Testis (tissue), 3 donors: Measurements from ENCODE around the gene ASB7. TPM values are rescaled to one million over a fixed set of nuclear protein-coding genes. Genes with fewer than 3 reads are reported as not detected.

ENCODE experiments used
- DNase-seq: peaks from one replicate; pipeline ENCODE4 v3.0.0-alpha.2; 2019
- H3K27ac ChIP-seq, 2 donors: fragments of 200-600 bp; sonication (generic); one replicate each; pipeline ENCODE4 v1.5.1; 2019
- H3K27me3 ChIP-seq: fragments of 200-600 bp; sonication (generic); one replicate; pipeline ENCODE4 v1.5.1; 2019
- H3K36me3 ChIP-seq: fragments of 200-600 bp; sonication (generic); one replicate; pipeline ENCODE4 v1.5.1; 2017; ENCODE audit warnings: low read depth; ENCODE audit errors: missing control alignments
- H3K4me1 ChIP-seq: fragments of 200-600 bp; sonication (generic); one replicate; pipeline ENCODE4 v1.5.1; 2019
- H3K4me3 ChIP-seq, 2 donors: fragments of 200-600 bp; sonication (generic); one replicate each; pipeline ENCODE4 v1.5.1; 2017 to 2019
- H3K9me3 ChIP-seq: fragments of 200-600 bp; sonication (generic); one replicate; pipeline ENCODE4 v1.5.1; 2017
- POLR2A ChIP-seq: fragments of 450-650 bp; IDR thresholded peaks from one replicate; pipeline ENCODE4 v1.6.1; 2017; ENCODE audit warnings: antibody characterized with exemption, mild to moderate bottlenecking, moderate library complexity
- WGBS, 2 donors: methylation state at CpG; one replicate each; pipeline ENCODE4 v1.1.5; 2018; 5-methylcytosine and 5-hydroxymethylcytosine counted together
- intact Hi-C: fragments of 100-400 bp; cut with DNase I; formaldehyde crosslinking; loops from one replicate; pipeline ENCODE4 v1.15.1; 2023; ENCODE audit warnings: low total_unique reads
- polyA plus RNA-seq: library from polyadenylated mRNA; stranded (reverse); fragments of 350-450 nt; fragmentation: Illumina TruSeq; extraction: RNeasy Lipid Tissue Mini Kit (QIAGEN cat#74804); gene quantifications from one replicate; pipeline ENCODE4 v1.2.3, GENCODE V29; 2014; ENCODE audit warnings: low read depth, low replicate concordance; ENCODE audit not compliant: insufficient read depth
- total RNA-seq, 2 donors: library from RNA; depleted of rRNA; stranded (reverse); fragments of >200 nt; gene quantifications; one replicate each; pipeline ENCODE4 v1.2.3, GENCODE V29; 2016
- TF ChIP-seq, protein P1 (sequence below), 3 experiments: fragments of 450-650 bp in 2 of 3; fragments of 200-600 bp in 1 of 3; sonication (generic) in 1 of 3; IDR thresholded peaks; one replicate each; pipeline ENCODE4 v1.5.1; 2016 to 2019; ENCODE audit warnings: antibody characterized with exemption in 3 of 3, mild to moderate bottlenecking in 2 of 3, moderate library complexity in 1 of 3

Gene ASB7
- total and polyA plus RNA-seq, 3 donors from 2014 or later = 13.4 to 23.9 (median 23.6) TPM

GRCh38 chr15:100614336-100614735 is 11.9 kb downstream of the ASB7 start:
- whole genome bisulfite sequencing, 2 donors = 76 to 88% methylated on average over 2 of the region's 2 CpGs
- Histone ChIP-seq H3K27ac (no peak overlapping the region), H3K9me3 (no peaks in the 10 kb centered on the region), H3K4me1 (no peaks in the 10 kb centered on the region), H3K36me3 (no peaks in the 10 kb centered on the region), H3K27me3 (no peaks in the 10 kb centered on the region), H3K4me3 (no peak overlapping the region)
- no peak for TF ChIP-seq POLR2A
- TF ChIP-seq, protein P1, sequence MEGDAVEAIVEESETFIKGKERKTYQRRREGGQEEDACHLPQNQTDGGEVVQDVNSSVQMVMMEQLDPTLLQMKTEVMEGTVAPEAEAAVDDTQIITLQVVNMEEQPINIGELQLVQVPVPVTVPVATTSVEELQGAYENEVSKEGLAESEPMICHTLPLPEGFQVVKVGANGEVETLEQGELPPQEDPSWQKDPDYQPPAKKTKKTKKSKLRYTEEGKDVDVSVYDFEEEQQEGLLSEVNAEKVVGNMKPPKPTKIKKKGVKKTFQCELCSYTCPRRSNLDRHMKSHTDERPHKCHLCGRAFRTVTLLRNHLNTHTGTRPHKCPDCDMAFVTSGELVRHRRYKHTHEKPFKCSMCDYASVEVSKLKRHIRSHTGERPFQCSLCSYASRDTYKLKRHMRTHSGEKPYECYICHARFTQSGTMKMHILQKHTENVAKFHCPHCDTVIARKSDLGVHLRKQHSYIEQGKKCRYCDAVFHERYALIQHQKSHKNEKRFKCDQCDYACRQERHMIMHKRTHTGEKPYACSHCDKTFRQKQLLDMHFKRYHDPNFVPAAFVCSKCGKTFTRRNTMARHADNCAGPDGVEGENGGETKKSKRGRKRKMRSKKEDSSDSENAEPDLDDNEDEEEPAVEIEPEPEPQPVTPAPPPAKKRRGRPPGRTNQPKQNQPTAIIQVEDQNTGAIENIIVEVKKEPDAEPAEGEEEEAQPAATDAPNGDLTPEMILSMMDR (IDR thresholded peaks at IDR 0.05) = no peak
- no peak for DNase-seq
- intact Hi-C loops = no loop called here

- no peaks in the 10 kb centered on the region for H3K9me3 ChIP-seq
- no peaks in the 10 kb centered on the region for H3K27me3 ChIP-seq
- no peaks in the 10 kb centered on the region for H3K36me3 ChIP-seq
- intact Hi-C loops = no loop called here
- no peak for DNase-seq
- H3K4me3 ChIP-seq = no peak overlapping the region
- 92 to 94% methylated on average over 4 of the region's 4 CpGs for WGBS, 2 donors
- H3K27ac ChIP-seq = no peak overlapping the region
- no peaks in the 10 kb centered on the region for H3K4me1 ChIP-seq
- TF ChIP-seq POLR2A = no peak
- TF ChIP-seq, protein P1 (IDR thresholded peaks at IDR 0.05) = no peak
Measured at GRCh38 chr15:100614918-100615317, 12.5 kb downstream of the ASB7 start.

- no peaks in the 10 kb centered on the region for H3K4me1 ChIP-seq
- TF ChIP-seq POLR2A = no peak
- TF ChIP-seq, protein P1 (IDR thresholded peaks at IDR 0.05) = no peak
- H3K36me3 ChIP-seq = no peaks in the 10 kb centered on the region
- no peak overlapping the region for H3K4me3 ChIP-seq
- H3K27ac ChIP-seq = no peak overlapping the region
- no peaks in the 10 kb centered on the region for H3K27me3 ChIP-seq
- 42 to 56% methylated on average over 5 of the region's 5 CpGs for WGBS, 2 donors
- no peak for DNase-seq
- H3K9me3 ChIP-seq = no peaks in the 10 kb centered on the region
- intact Hi-C loops = no loop called here
Measured at GRCh38 chr15:100615801-100616200, 13.4 kb downstream of the ASB7 start.

DNA sequence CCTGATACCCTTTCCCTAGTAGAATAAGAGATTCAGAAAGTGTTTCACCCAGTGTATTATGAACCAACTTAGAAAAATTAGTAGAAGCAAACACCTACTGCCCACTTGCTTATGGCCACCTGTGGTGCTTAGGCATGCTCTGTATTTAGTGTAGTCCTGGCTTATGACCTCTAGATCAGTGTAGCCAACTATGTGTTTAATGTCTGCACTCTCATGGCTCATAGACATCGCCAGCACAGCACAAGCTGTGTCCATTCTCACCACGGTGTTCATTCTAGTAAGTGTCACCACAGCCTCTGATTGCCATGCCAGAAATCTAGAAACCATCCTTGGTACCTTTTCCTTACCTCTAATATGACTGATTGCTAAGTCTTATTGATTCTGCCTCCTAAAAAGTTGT is 14.3 kb downstream of the ASB7 start:
- intact Hi-C loops = no loop called here
- no peaks in the 10 kb centered on the region for H3K36me3 ChIP-seq
- no peaks in the 10 kb centered on the region for H3K4me1 ChIP-seq
- no peaks in the 10 kb centered on the region for H3K9me3 ChIP-seq
- H3K4me3 ChIP-seq = no peak overlapping the region
- no peak for DNase-seq
- TF ChIP-seq POLR2A = no peak
- TF ChIP-seq, protein P1 (IDR thresholded peaks at IDR 0.05) = no peak
- no peak overlapping the region for H3K27ac ChIP-seq
- H3K27me3 ChIP-seq = no peaks in the 10 kb centered on the region
- 95% methylated on average over 2 of the region's 2 CpGs for WGBS, 2 donors

DNA sequence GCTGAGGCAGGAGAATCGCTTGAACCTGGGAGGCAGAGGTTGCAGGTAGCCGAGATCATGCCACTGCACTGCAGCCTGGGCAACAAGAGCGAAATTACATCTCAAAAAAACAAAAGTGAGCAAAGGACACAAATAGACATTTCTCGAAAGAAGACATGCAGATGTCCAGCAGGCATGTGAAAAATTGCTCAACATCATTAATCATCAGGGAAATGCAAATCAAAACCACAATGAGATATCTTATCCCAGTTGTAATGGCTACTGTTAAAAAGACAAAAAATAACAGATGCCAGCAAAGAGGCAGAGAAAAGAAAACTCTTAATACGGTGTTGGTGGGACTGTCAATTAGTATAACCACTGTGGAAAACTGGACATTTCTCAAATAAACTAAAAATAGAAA is 20.9 kb downstream of the ASB7 start:
- no peaks in the 10 kb centered on the region for H3K36me3 ChIP-seq
- TF ChIP-seq, protein P1 (IDR thresholded peaks at IDR 0.05) = no peak
- TF ChIP-seq POLR2A = no peak
- no peak overlapping the region for H3K4me3 ChIP-seq
- WGBS, 2 donors = 89 to 94% methylated on average over 5 of the region's 5 CpGs
- intact Hi-C loops = no loop called here
- no peaks in the 10 kb centered on the region for H3K27me3 ChIP-seq
- no peak overlapping the region for H3K27ac ChIP-seq
- H3K4me1 ChIP-seq = no peaks in the 10 kb centered on the region
- no peaks in the 10 kb centered on the region for H3K9me3 ChIP-seq
- no peak for DNase-seq
